Suprapubic skin (tissue), 4 donors: ENCODE results near the gene NSUN5. TPM values are rescaled to one million over a fixed set of nuclear protein-coding genes. Genes with fewer than 3 reads are reported as not detected.

Experiments
- total RNA-seq, 4 donors: library from RNA; depleted of rRNA; stranded (reverse); fragments of >200 nt; gene quantifications; one replicate each; pipeline ENCODE4 v1.1.0, GENCODE V29; 2016

Gene NSUN5
- total RNA-seq, 4 donors from 2014 or later = 25.6 to 38.0 (median 33.7) TPM

Other genes starting within 250 kb of the NSUN5 start
- gene SPDYE9, start 222.8 kb downstream of the NSUN5 start, total RNA-seq = not detected
- under 1 TPM in 1 of 4 donors, not detected in 3; 0.30 TPM for gene TRIM50, start 19.3 kb upstream of the NSUN5 start, total RNA-seq
- not detected for gene FKBP6, start 19.3 kb upstream of the NSUN5 start, total RNA-seq
- 1 to 10 TPM in 2 of 4 donors, under 1 TPM in 2; 0.47 to 2.1 (median 1.3) TPM for gene FZD9, start 125.0 kb upstream of the NSUN5 start, total RNA-seq
- gene BAZ1B, start 213.5 kb upstream of the NSUN5 start, total RNA-seq = 10 to 100 TPM; 27.9 to 36.7 (median 29.6) TPM
- 10 to 100 TPM; 33.4 to 55.4 (median 46.1) TPM for gene BCL7B, start 248.9 kb upstream of the NSUN5 start, total RNA-seq